Measurements from ENCODE around the gene ALDH2. TPM values are rescaled to one million over a fixed set of nuclear protein-coding genes. Genes with fewer than 3 reads are reported as not detected.
A peak's percentile ranks its signal among the peaks of the same experiment; 100 is the strongest.
"Not testable (repeated sequence)": the region's sequence is repeated elsewhere in the genome, so short reads cannot be mapped to it uniquely, and the experiment has no call there.

Gene ALDH2
- total RNA-seq, 1 donor from 2014 or later: 410 TPM

GRCh38 chr12:111757361-111758119 lies 9.2 kb upstream of the ALDH2 start:
- DNase-seq (peak; percentile 79), ATAC-seq (peak; percentile 22)
- intact Hi-C loops (cut with micrococcal nuclease): loop anchor here (10.0 kb wide), 1 partner anchor 57 kb away; no protein-coding TSS in a partner anchor

GRCh38 chr12:111758120-111758561 lies 8.6 kb upstream of the ALDH2 start:
- ATAC-seq (peak; percentile 71), DNase-seq (peak; percentile 83)
- intact Hi-C loops (cut with micrococcal nuclease): loop anchor here (10.0 kb wide), 1 partner anchor 57 kb away; no protein-coding TSS in a partner anchor

- ATAC-seq (no peak), DNase-seq (no peak)
- intact Hi-C loops (cut with micrococcal nuclease): loop anchor here (10.0 kb wide), 1 partner anchor 56 kb away; no protein-coding TSS in a partner anchor
Observed at GRCh38 chr12:111759271-111759670, 7.5 kb upstream of the ALDH2 start.

GRCh38 chr12:111759991-111760390 lies 6.7 kb upstream of the ALDH2 start:
- peak; percentile 18 for DNase-seq
- intact Hi-C loops (cut with micrococcal nuclease): loop anchor here (10.0 kb wide), 1 partner anchor 55 kb away; no protein-coding TSS in a partner anchor

GRCh38 chr12:111761099-111761498 lies 5.6 kb upstream of the ALDH2 start:
- DNase-seq (peak; percentile 7), ATAC-seq (no peak)
- intact Hi-C loops (cut with micrococcal nuclease): no loop called here

More at GRCh38 chr12:111759991-111760390, 6.7 kb upstream of the ALDH2 start:
- no peak for ATAC-seq

GRCh38 chr12:111761706-111762105 lies 5.0 kb upstream of the ALDH2 start:
- ATAC-seq (no peak), DNase-seq (no peak)
- intact Hi-C loops (cut with micrococcal nuclease): no loop called here

- DNase-seq; intact Hi-C loops (cut with micrococcal nuclease); ATAC-seq: not testable (repeated sequence)
Observed at GRCh38 chr12:111763552-111763951, 3.2 kb upstream of the ALDH2 start.

GRCh38 chr12:111764120-111764821 lies 2.5 kb upstream of the ALDH2 start:
- DNase-seq (no peak), ATAC-seq (no peak)
- intact Hi-C loops (cut with micrococcal nuclease): no loop called here

- DNase-seq: peak; percentile 44
- peak; percentile 37 for ATAC-seq
- intact Hi-C loops (cut with micrococcal nuclease): no loop called here
Observed at GRCh38 chr12:111767362-111768158, 827 bp downstream of the ALDH2 start.

- no peak for DNase-seq
- ATAC-seq: no peak
- intact Hi-C loops (cut with micrococcal nuclease): no loop called here
Observed at GRCh38 chr12:111768159-111768895, 1.6 kb downstream of the ALDH2 start.

GRCh38 chr12:111769599-111769998 lies 2.9 kb downstream of the ALDH2 start:
- intact Hi-C loops (cut with micrococcal nuclease): no loop called here
- DNase-seq (no peak), ATAC-seq (no peak)

- DNase-seq (peak; percentile 77), ATAC-seq (peak; percentile 72)
- intact Hi-C loops (cut with micrococcal nuclease): no loop called here
Observed at GRCh38 chr12:111773801-111774551, 7.2 kb downstream of the ALDH2 start.

- DNase-seq: peak; percentile 87
- ATAC-seq: peak; percentile 80
- intact Hi-C loops (cut with micrococcal nuclease): no loop called here
Observed at GRCh38 chr12:111775205-111776193, 8.8 kb downstream of the ALDH2 start.

- DNase-seq (no peak), ATAC-seq (no peak)
- intact Hi-C loops (cut with micrococcal nuclease): no loop called here
Observed at GRCh38 chr12:111776836-111777344, 10.2 kb downstream of the ALDH2 start.

GRCh38 chr12:111777345-111778045 lies 10.8 kb downstream of the ALDH2 start:
- intact Hi-C loops (cut with micrococcal nuclease): no loop called here
- peak; percentile 37 for DNase-seq
- ATAC-seq: peak; percentile 11

- ATAC-seq (no peak), DNase-seq (no peak)
- intact Hi-C loops (cut with micrococcal nuclease): no loop called here
Observed at GRCh38 chr12:111780166-111780565, 13.4 kb downstream of the ALDH2 start.

All from left ventricle myocardium superior (tissue), 1 donor.